MM.1S (cell line): ENCODE data around the gene TNFAIP8.

Experiments
- DNase-seq: peaks from one replicate; pipeline ENCODE4 v3.0.0-alpha.2; 2015
- H2AFZ ChIP-seq: fragments of 300-600 bp; sonication (generic); 2 replicates; pipeline ENCODE4 v1.6.0; 2016; ENCODE audit warnings: antibody characterized with exemption, low read length
- H3F3A ChIP-seq: fragments of 300-600 bp; sonication (generic); 2 replicates; pipeline ENCODE4 v1.6.1; 2016; ENCODE audit warnings: mild to moderate bottlenecking, antibody characterized with exemption, low read length, moderate library complexity, mixed read lengths; ENCODE audit not compliant: insufficient read depth
- H3K27ac ChIP-seq: fragments of 300-600 bp; sonication (generic); 2 replicates; pipeline ENCODE4 v1.5.1; 2016; ENCODE audit warnings: mild to moderate bottlenecking, low read length
- H3K27me3 ChIP-seq: fragments of 300-600 bp; sonication (generic); replicated peaks from 2 replicates; pipeline ENCODE4 v1.6.0; 2016; ENCODE audit warnings: low read length; ENCODE audit not compliant: insufficient read depth
- H3K36me3 ChIP-seq: fragments of 300-600 bp; sonication (generic); replicated peaks from 2 replicates; pipeline ENCODE4 v1.6.1; 2016; ENCODE audit warnings: mild to moderate bottlenecking, low read length, mixed read lengths; ENCODE audit not compliant: insufficient read depth
- H3K4me1 ChIP-seq: fragments of 300-600 bp; sonication (generic); 2 replicates; pipeline ENCODE4 v1.6.1; 2016; ENCODE audit warnings: low read length, mixed read lengths
- H3K4me2 ChIP-seq: fragments of 300-600 bp; sonication (generic); 2 replicates; pipeline ENCODE4 v1.6.0; 2016; ENCODE audit warnings: low read depth, low read length
- H3K4me3 ChIP-seq: fragments of 300-600 bp; sonication (generic); 2 replicates; pipeline ENCODE4 v1.5.1; 2016; ENCODE audit warnings: low read length, mixed read lengths
- H3K79me2 ChIP-seq: fragments of 300-600 bp; sonication (generic); 2 replicates; pipeline ENCODE4 v1.6.1; 2016; ENCODE audit warnings: mixed run types, low read length, mixed read lengths
- H3K9ac ChIP-seq: fragments of 300-600 bp; sonication (generic); 2 replicates; pipeline ENCODE4 v1.6.1; 2016; ENCODE audit warnings: low read length, mixed read lengths
- H3K9me2 ChIP-seq: fragments of 300-600 bp; sonication (generic); replicated peaks from 2 replicates; pipeline ENCODE4 v1.6.1; 2016; ENCODE audit warnings: mild to moderate bottlenecking, low read length, mixed read lengths; ENCODE audit not compliant: insufficient read depth
- H3K9me3 ChIP-seq: fragments of 300-600 bp; sonication (generic); replicated peaks from 2 replicates; pipeline ENCODE4 v1.6.1; 2016; ENCODE audit warnings: mild to moderate bottlenecking, low read length, mixed read lengths; ENCODE audit not compliant: insufficient read depth
- H4K20me1 ChIP-seq: fragments of 300-600 bp; sonication (generic); 2 replicates; pipeline ENCODE4 v1.6.1; 2016; ENCODE audit warnings: mild to moderate bottlenecking, low read length, moderate library complexity, mixed read lengths; ENCODE audit not compliant: insufficient read depth
- EZH2 ChIP-seq: fragments of 300-600 bp; sonication (generic); optimal IDR thresholded peaks from 2 replicates; pipeline ENCODE3; 2017; ENCODE audit warnings: low read depth, mild to moderate bottlenecking, antibody characterized with exemption, low read length, mixed read lengths
- EZH2phosphoT487 ChIP-seq: fragments of 300-600 bp; sonication (generic); IDR thresholded peaks from 2 replicates; pipeline ENCODE4 v1.6.1; 2018; ENCODE audit warnings: antibody characterized with exemption, low read length
- TF ChIP-seq, protein P1 (sequence below): fragments of 300-600 bp; sonication (generic); IDR thresholded peaks from 2 replicates; pipeline ENCODE4 v1.5.1; 2016; ENCODE audit warnings: antibody characterized with exemption, low read length, mixed read lengths

TNFAIP8 gene

DNA sequence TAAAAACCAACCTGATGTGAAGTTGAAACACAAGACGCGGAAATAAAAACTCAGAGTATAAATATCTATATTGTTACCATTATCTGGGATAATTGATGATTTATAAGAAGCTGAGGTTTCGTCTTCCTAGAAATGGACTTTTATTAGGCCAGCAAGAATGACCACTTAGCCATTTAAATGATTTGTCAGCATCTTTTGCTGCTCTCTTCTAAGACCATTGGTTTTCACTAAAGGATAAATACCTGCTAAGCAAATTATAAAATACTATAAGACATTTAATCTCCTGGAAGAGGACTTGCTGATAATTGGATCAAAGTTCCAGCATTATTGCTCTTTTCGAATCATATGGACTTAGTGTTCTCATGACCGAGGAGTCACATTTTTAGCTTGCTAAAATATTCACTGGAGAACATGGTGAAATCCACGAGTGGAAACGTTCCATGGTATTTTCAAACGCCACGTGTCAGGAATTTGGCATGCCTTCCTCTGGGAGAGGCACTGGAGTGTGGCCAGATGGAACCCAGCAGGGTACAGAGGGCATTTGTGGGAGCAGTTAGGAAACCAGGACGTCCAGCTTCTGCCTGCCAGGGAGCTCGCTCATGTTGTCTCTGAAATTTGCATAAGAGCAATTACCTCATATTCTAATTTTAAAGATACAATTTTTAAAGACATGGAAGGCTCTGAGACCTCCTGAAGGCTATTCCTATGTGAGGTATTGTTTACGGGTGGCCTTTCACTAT lies 43.1 kb downstream of the TNFAIP8 start:
- Histone ChIP-seq H2AFZ (no peak overlapping the region), H3K4me1 (no peaks in the 10 kb centered on the region), H3K4me3 (no peak overlapping the region), H3K4me2 (no peak overlapping the region), H3K9ac (no peak overlapping the region), H3K9me3 (no peaks in the 10 kb centered on the region), H3K27me3 (no peaks in the 10 kb centered on the region), H3K27ac (no peak overlapping the region), H3F3A (0 out of 2 replicates have a peak, but pooled peaks cover 4% of the 10 kb centered on the region), H3K9me2 (no peaks in the 10 kb centered on the region), H3K36me3 (no peaks in the 10 kb centered on the region; the same call in 1 of the 2 replicates), H3K79me2 (peaks cover 13% of the 10 kb centered on the region), H4K20me1 (no peaks in the 10 kb centered on the region)
- no peak for DNase-seq
- TF ChIP-seq, protein P1, sequence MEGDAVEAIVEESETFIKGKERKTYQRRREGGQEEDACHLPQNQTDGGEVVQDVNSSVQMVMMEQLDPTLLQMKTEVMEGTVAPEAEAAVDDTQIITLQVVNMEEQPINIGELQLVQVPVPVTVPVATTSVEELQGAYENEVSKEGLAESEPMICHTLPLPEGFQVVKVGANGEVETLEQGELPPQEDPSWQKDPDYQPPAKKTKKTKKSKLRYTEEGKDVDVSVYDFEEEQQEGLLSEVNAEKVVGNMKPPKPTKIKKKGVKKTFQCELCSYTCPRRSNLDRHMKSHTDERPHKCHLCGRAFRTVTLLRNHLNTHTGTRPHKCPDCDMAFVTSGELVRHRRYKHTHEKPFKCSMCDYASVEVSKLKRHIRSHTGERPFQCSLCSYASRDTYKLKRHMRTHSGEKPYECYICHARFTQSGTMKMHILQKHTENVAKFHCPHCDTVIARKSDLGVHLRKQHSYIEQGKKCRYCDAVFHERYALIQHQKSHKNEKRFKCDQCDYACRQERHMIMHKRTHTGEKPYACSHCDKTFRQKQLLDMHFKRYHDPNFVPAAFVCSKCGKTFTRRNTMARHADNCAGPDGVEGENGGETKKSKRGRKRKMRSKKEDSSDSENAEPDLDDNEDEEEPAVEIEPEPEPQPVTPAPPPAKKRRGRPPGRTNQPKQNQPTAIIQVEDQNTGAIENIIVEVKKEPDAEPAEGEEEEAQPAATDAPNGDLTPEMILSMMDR, result no peak
- no peak for TF ChIP-seq EZH2phosphoT487
- no peak for TF ChIP-seq EZH2

DNA sequence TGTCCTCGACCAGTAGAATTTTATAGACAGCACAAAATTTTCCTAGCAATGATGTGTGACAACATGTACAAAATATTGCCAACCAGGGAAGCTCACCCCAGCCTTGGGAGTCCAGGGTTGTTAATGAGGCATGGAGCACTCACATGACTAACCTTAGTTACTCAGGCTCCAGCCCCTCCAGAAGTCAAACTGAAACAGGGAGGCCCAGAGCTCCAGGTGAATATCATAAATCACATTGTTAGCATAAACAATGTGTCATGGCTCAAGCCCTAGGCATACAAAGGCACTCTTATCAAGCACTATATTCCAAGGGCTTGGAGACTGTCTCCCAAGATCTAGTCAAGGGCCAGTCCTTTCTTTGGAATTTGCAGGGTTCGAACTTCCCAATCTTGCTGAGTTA lies 44.4 kb downstream of the TNFAIP8 start:
- H3K79me2 ChIP-seq, result peaks cover 3% of the 10 kb centered on the region; the same call in 1 of the 2 replicates
- no peak overlapping the region for H3K9ac ChIP-seq

DNA sequence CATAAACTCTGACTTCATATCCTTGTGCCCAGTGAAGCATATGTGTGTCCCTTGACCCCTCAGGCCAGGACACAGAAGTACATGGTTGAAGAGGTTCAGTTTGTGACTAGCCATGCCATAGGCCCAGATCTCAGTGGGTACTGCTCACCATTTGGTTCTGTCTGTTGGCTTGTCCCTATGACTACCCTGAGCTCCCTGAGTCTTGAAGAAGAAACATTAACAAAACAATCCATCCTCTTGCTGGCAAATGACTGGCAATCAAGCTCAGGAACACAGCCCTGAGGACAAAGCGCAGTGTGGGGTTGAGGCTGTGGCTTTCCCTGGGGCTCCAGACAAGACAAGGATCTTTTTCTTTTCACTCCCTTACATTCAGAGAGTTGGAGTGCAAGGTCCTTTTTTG lies 46.3 kb downstream of the TNFAIP8 start:
- Histone ChIP-seq H3K9me3 (no peaks in the 10 kb centered on the region), H3K27ac (no peak overlapping the region), H3K4me1 (no peaks in the 10 kb centered on the region), H3K9me2 (no peaks in the 10 kb centered on the region), H2AFZ (no peak overlapping the region), H3K4me3 (no peak overlapping the region), H3K4me2 (no peak overlapping the region), H3K36me3 (no peaks in the 10 kb centered on the region), H3F3A (0 out of 2 replicates have a peak, but pooled peaks cover 4% of the 10 kb centered on the region), H3K9ac (no peak overlapping the region), H3K27me3 (no peaks in the 10 kb centered on the region), H4K20me1 (no peaks in the 10 kb centered on the region), H3K79me2 (no peaks in the 10 kb centered on the region)
- no peak for TF ChIP-seq EZH2
- TF ChIP-seq, protein P1, result no peak
- TF ChIP-seq EZH2phosphoT487, result no peak
- no peak for DNase-seq

More for the DNA sequence above, 44.4 kb downstream of the TNFAIP8 start:
- 0 out of 2 replicates have a peak, but pooled peaks cover 4% of the 10 kb centered on the region for H3F3A ChIP-seq
- no peak overlapping the region for H2AFZ ChIP-seq
- H3K4me2 ChIP-seq, result no peak overlapping the region
- H3K9me3 ChIP-seq, result no peaks in the 10 kb centered on the region
- DNase-seq, result no peak
- H3K4me3 ChIP-seq, result no peak overlapping the region
- TF ChIP-seq, protein P1, result no peak
- TF ChIP-seq EZH2, result no peak
- no peak for TF ChIP-seq EZH2phosphoT487
- H3K9me2 ChIP-seq, result no peaks in the 10 kb centered on the region
- no peaks in the 10 kb centered on the region for H3K36me3 ChIP-seq
- H4K20me1 ChIP-seq, result no peaks in the 10 kb centered on the region
- H3K27me3 ChIP-seq, result no peaks in the 10 kb centered on the region
- H3K27ac ChIP-seq, result no peak overlapping the region
- no peaks in the 10 kb centered on the region for H3K4me1 ChIP-seq
